GM12874 (cell line): ENCODE results near the gene GM2A.

Experiments
- CTCF ChIP-seq: IDR thresholded peaks from 2 replicates; pipeline ENCODE4 v1.5.1; 2011; ENCODE audit warnings: low read depth, mild to moderate bottlenecking, control low read depth, low read length, moderate library complexity; ENCODE audit not compliant: insufficient read depth

The GM2A gene

GRCh38 chr5:151271336-151271735 is 18.4 kb downstream of the GM2A start:
- TF ChIP-seq CTCF: no peak

- no peak for TF ChIP-seq CTCF
These were observed 21.7 kb downstream of the GM2A start for GRCh38 chr5:151274666-151275065.

GRCh38 chr5:151275803-151276202 is 22.8 kb downstream of the GM2A start:
- TF ChIP-seq CTCF: no peak

- no peak for TF ChIP-seq CTCF
These were observed 25.9 kb downstream of the GM2A start for GRCh38 chr5:151278845-151279244.

- no peak for TF ChIP-seq CTCF
These were observed 27.5 kb downstream of the GM2A start for GRCh38 chr5:151280443-151280842.

GRCh38 chr5:151281001-151281639 is 28.1 kb downstream of the GM2A start:
- no peak for TF ChIP-seq CTCF

GRCh38 chr5:151283120-151283825 is 30.3 kb downstream of the GM2A start:
- no peak for TF ChIP-seq CTCF
